ENCODE data around the gene CDC73.
A peak's percentile ranks its signal among the peaks of the same experiment; 100 is the strongest.
"Not testable (repeated sequence)": the region's sequence is repeated elsewhere in the genome, so short reads cannot be mapped to it uniquely, and the experiment has no call there.

Gene CDC73

GRCh38 chr1:193183019-193183627 lies 61.3 kb downstream of the CDC73 start:
- peak; percentile 55 for DNase-seq

GRCh38 chr1:193184776-193185175 lies 62.9 kb downstream of the CDC73 start:
- no peak for DNase-seq

- no peak for DNase-seq
These were observed 63.4 kb downstream of the CDC73 start for GRCh38 chr1:193185211-193185610.

- peak; percentile 14 for DNase-seq
These were observed 64.3 kb downstream of the CDC73 start, which contains the start of gene B3GALT2 for GRCh38 chr1:193185901-193186731. B3GALT2 (minus strand) TSS chr1:193186613; CDS start chr1:193181562, 5,051 bp downstream.

GRCh38 chr1:193187114-193187513 lies 65.3 kb downstream of the CDC73 start:
- no peak for DNase-seq

- not testable (repeated sequence) for DNase-seq
These were observed 67.1 kb downstream of the CDC73 start for GRCh38 chr1:193188915-193189314.

GRCh38 chr1:193189442-193190095 lies 67.7 kb downstream of the CDC73 start:
- DNase-seq: no peak

GRCh38 chr1:193190096-193190744 lies 68.4 kb downstream of the CDC73 start:
- no peak for DNase-seq

- DNase-seq: no peak
These were observed 70.8 kb downstream of the CDC73 start for GRCh38 chr1:193192586-193192985.

- no peak for DNase-seq
These were observed 78.1 kb downstream of the CDC73 start for GRCh38 chr1:193199940-193200339.

GRCh38 chr1:193201021-193201420 lies 79.2 kb downstream of the CDC73 start:
- no peak for DNase-seq

- DNase-seq: no peak
These were observed 89.2 kb downstream of the CDC73 start for GRCh38 chr1:193210996-193211395.

GRCh38 chr1:193211539-193211938 lies 89.7 kb downstream of the CDC73 start:
- DNase-seq: peak; percentile 9

GRCh38 chr1:193212637-193213036 lies 90.8 kb downstream of the CDC73 start:
- DNase-seq: no peak

- DNase-seq: no peak
These were observed 92.2 kb downstream of the CDC73 start for GRCh38 chr1:193213998-193214397.

GRCh38 chr1:193216920-193217319 lies 95.1 kb downstream of the CDC73 start:
- no peak for DNase-seq

- DNase-seq: no peak
These were observed 97.6 kb downstream of the CDC73 start for GRCh38 chr1:193219391-193219790.

GRCh38 chr1:193221651-193222050 lies 99.8 kb downstream of the CDC73 start:
- DNase-seq: no peak

GRCh38 chr1:193222056-193222615 lies 100.3 kb downstream of the CDC73 start:
- no peak for DNase-seq

- no peak for DNase-seq
These were observed 107.3 kb downstream of the CDC73 start for GRCh38 chr1:193229136-193229535.

- DNase-seq: not testable (repeated sequence)
These were observed 109.3 kb downstream of the CDC73 start for GRCh38 chr1:193231146-193231545.

- no peak for DNase-seq
These were observed 112.7 kb downstream of the CDC73 start for GRCh38 chr1:193234530-193234929.
